Tibial nerve (tissue), 4 donors: ENCODE measurements around the gene SMIM29.
"Not testable (repeated sequence)": the region's sequence is repeated elsewhere in the genome, so short reads cannot be mapped to it uniquely, and the experiment has no call there.

ENCODE experiments used
- CTCF ChIP-seq, 5 experiments: fragments of 200-600 bp in 3 of 5; fragments of 450-650 bp in 2 of 5; sonication (generic) in 3 of 5; IDR thresholded peaks; one replicate each; pipeline ENCODE4 v1.5.1; 2016 to 2019; ENCODE audit warnings: antibody characterized with exemption in 5 of 5, mild to moderate bottlenecking in 3 of 5, moderate library complexity in 2 of 5
- EP300 ChIP-seq, 2 donors: sonication (generic); formaldehyde crosslinking; IDR thresholded peaks; one replicate each; pipeline ENCODE4 v1.6.1; 2017; ENCODE audit warnings: antibody characterized with exemption in 2 of 2, mild to moderate bottlenecking in 1 of 2

GRCh38 chr6:34252395-34252794, 3.6 kb upstream of the SMIM29 start:
- not testable (repeated sequence) for TF ChIP-seq EP300, CTCF (IDR thresholded peaks at IDR 0.05)
